HepG2 (cell line): ENCODE results near the gene ADPGK.

Source experiments
- ADNP ChIP-seq: sonication (generic); formaldehyde crosslinking; IDR thresholded peaks from 2 replicates; pipeline ENCODE4 v1.4.0; 2020; ENCODE audit warnings: missing genetic modification reagents
- CTCF ChIP-seq: sonication (generic); formaldehyde crosslinking; IDR thresholded peaks from 2 replicates; pipeline ENCODE4 v1.5.0; 2020; ENCODE audit warnings: mild to moderate bottlenecking, missing genetic modification reagents, moderate library complexity
- FOXM1 ChIP-seq: sonication (generic); formaldehyde crosslinking; IDR thresholded peaks from 2 replicates; pipeline ENCODE4 v1.5.0; 2020; ENCODE audit warnings: missing genetic modification reagents
- HCFC1 ChIP-seq: fragments of 150-350 bp; IDR thresholded peaks from 2 replicates; pipeline ENCODE4 v1.6.1; 2014; ENCODE audit warnings: low read depth, low read length
- MATR3 ChIP-seq: sonication (generic); formaldehyde crosslinking; IDR thresholded peaks from 2 replicates; pipeline ENCODE4 v1.4.0; 2020; ENCODE audit warnings: missing genetic modification reagents
- PTBP1 ChIP-seq: fragments of 200-400 bp; formaldehyde crosslinking; IDR thresholded peaks from 2 replicates; pipeline ENCODE4 v1.6.1; 2018; ENCODE audit warnings: low read length, low read depth; ENCODE audit not compliant: poor library complexity, severe bottlenecking
- RAD51 ChIP-seq: fragments of 450-650 bp; IDR thresholded peaks from 2 replicates; pipeline ENCODE4 v1.6.1; 2016; ENCODE audit warnings: borderline replicate concordance
- TF ChIP-seq, protein P1 (sequence below): sonication (generic); formaldehyde crosslinking; IDR thresholded peaks from 2 replicates; pipeline ENCODE4 v1.4.0; 2020; ENCODE audit warnings: low read depth, mild to moderate bottlenecking, missing genetic modification reagents

DNA sequence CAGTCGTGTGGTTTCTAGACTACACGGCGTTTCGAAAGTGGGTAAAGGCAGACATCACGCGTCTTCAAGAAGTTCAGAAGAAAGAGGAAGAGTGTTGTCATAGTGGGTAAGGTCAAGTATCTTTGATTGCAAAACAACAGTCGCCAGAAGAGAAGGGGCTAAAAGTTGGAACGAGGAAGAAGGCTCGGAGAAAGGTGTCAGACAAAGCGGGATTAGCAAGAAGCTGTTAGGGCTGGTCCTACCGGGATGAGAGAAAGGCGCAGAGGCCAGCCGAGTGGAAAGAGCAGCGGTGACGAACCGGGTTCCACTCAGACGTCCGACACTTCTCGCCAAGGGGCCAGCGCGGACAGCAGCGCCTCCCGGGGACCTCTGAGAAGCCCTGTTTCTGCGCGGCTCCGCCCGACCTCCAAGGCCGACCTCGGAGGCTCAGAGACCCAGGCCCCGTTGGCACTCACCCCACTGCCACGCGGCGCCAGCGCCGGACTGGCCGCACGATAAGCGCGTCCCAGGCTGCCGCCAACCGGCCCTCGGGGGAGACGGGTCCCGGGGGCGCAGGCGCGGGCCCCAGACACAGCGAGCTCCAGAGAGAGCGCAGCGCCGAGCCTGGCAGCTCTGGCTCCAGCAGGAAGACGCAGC is 436 bp downstream of the ADPGK start:
- TF ChIP-seq PTBP1 (no peak), CTCF (CRISPR knock-in tag) (peak; percentile 9; the same call in 1 of the 2 replicates), HCFC1 (no peak), ADNP (CRISPR knock-in tag) (no peak), FOXM1 (CRISPR knock-in tag) (no peak), RAD51 (no peak), MATR3 (CRISPR knock-in tag) (no peak)
- TF ChIP-seq, protein P1, sequence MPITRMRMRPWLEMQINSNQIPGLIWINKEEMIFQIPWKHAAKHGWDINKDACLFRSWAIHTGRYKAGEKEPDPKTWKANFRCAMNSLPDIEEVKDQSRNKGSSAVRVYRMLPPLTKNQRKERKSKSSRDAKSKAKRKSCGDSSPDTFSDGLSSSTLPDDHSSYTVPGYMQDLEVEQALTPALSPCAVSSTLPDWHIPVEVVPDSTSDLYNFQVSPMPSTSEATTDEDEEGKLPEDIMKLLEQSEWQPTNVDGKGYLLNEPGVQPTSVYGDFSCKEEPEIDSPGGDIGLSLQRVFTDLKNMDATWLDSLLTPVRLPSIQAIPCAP, result no peak
